WERI-Rb-1 (cell line): Measurements from ENCODE around the gene CUL9.

Experiments
- DNase-seq: peaks from one replicate; pipeline ENCODE4 v3.0.0-alpha.2; 2020
- H3K27ac ChIP-seq: fragments of 250-450 bp; sonication (Bioruptor Pico); 2 replicates; pipeline ENCODE4 v1.5.1; 2020; ENCODE audit warnings: mild to moderate bottlenecking, moderate library complexity
- H3K27me3 ChIP-seq: fragments of 250-450 bp; sonication (Bioruptor Pico); 2 replicates; pipeline ENCODE4 v1.5.1; 2021; ENCODE audit warnings: mild to moderate bottlenecking, low read depth, moderate library complexity; ENCODE audit not compliant: insufficient read depth, severe bottlenecking
- H3K36me3 ChIP-seq: fragments of 250-450 bp; sonication (Bioruptor Pico); 2 replicates; pipeline ENCODE4 v1.5.1; 2020; ENCODE audit warnings: mild to moderate bottlenecking, moderate library complexity
- H3K4me3 ChIP-seq: 2 replicates; pipeline ENCODE4 v1.5.1; 2011; ENCODE audit warnings: low read depth, mild to moderate bottlenecking, control low read depth, low read length
- H3K9me3 ChIP-seq: fragments of 250-450 bp; sonication (Bioruptor Pico); 2 replicates; pipeline ENCODE4 v1.5.1; 2021; ENCODE audit warnings: mild to moderate bottlenecking, moderate library complexity; ENCODE audit not compliant: severe bottlenecking
- CTCF ChIP-seq: IDR thresholded peaks from 2 replicates; pipeline ENCODE4 v1.5.1; 2011; ENCODE audit warnings: low read depth, mild to moderate bottlenecking, control low read depth, inconsistent platforms, low read length

CUL9 gene

GRCh38 chr6:43215066-43215465, 33.1 kb downstream of the CUL9 start:
- Histone ChIP-seq H3K27ac (no peak overlapping the region), H3K27me3 (no peaks in the 10 kb centered on the region), H3K4me3 (no peak overlapping the region), H3K9me3 (no peaks in the 10 kb centered on the region), H3K36me3 (peaks cover 38% of the 10 kb centered on the region)
- TF ChIP-seq CTCF = no peak
- no peak for DNase-seq

DNA sequence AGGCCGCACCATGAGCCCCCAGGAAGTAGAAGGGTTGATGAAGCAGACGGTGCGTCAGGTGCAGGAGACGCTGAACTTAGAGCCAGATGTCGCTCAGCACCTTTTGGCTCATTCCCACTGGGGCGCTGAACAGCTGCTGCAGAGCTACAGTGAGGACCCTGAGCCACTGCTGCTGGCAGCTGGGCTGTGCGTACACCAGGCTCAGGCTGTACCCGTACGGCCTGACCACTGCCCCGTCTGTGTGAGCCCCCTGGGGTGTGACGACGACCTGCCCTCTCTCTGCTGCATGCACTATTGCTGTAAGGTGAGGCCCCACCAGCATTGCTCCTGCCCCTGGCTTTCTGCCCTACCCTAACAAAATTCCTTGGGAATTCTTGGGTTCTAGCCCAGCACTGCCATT, 34.2 kb downstream of the CUL9 start:
- H3K27me3 ChIP-seq = no peaks in the 10 kb centered on the region
- no peak for TF ChIP-seq CTCF

DNA sequence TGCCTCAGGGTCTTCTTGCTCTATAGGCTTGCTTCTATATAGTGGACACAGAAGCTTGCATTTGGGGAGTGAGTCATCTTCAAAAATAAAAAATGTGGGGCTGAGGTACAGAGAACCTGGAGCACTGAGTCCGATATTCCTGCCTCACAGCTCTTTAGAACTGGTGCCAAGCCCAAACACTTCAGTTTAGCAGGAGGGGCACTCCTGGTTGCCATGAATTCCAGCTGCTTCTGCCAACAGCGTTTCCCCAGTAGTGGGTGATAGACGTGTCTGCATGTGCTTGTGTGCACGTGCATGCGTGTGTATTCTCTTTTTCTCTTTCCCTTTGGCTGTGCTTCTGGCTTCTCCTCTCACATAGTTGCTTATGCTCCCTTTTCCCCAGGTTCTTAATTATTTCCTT, 35.4 kb downstream of the CUL9 start:
- Histone ChIP-seq H3K36me3 (peaks cover 51% of the 10 kb centered on the region), H3K27me3 (no peaks in the 10 kb centered on the region), H3K27ac (no peak overlapping the region), H3K4me3 (no peak overlapping the region), H3K9me3 (no peaks in the 10 kb centered on the region)
- TF ChIP-seq CTCF = no peak
- no peak for DNase-seq

More for the DNA sequence above, 34.2 kb downstream of the CUL9 start:
- Histone ChIP-seq H3K36me3 (peaks cover 42% of the 10 kb centered on the region), H3K9me3 (no peaks in the 10 kb centered on the region), H3K4me3 (no peak overlapping the region), H3K27ac (no peak overlapping the region)
- DNase-seq = no peak

- Histone ChIP-seq H3K27ac (no peak overlapping the region), H3K27me3 (no peaks in the 10 kb centered on the region), H3K9me3 (no peaks in the 10 kb centered on the region), H3K4me3 (no peak overlapping the region), H3K36me3 (peaks cover 62% of the 10 kb centered on the region)
- no peak for DNase-seq
- TF ChIP-seq CTCF = no peak
These were observed 37.1 kb downstream of the CUL9 start for GRCh38 chr6:43219119-43219518.

GRCh38 chr6:43219814-43220213, 37.8 kb downstream of the CUL9 start:
- Histone ChIP-seq H3K27ac (no peak overlapping the region), H3K4me3 (no peak overlapping the region), H3K36me3 (peaks cover 64% of the 10 kb centered on the region), H3K9me3 (no peaks in the 10 kb centered on the region), H3K27me3 (no peaks in the 10 kb centered on the region)
- no peak for TF ChIP-seq CTCF
- no peak for DNase-seq

DNA sequence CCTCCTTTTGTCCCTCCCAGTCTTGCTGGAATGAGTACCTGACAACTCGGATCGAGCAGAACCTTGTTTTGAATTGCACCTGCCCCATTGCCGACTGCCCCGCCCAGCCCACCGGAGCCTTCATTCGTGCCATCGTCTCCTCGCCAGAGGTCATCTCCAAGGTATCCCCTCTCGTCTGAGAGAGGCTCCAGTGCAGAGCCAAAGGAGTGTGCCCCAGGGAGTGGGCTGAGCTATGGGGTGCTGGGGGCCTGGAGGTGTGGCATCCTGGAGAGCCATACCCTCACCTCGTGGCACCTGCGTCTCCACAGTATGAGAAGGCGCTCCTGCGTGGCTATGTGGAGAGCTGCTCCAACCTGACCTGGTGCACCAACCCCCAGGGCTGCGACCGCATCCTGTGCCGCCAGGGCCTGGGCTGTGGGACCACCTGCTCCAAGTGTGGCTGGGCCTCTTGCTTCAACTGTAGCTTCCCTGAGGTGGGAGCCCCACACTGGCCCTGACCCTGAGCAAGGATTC, 38.5 kb downstream of the CUL9 start:
- TF ChIP-seq CTCF = no peak
- H3K36me3 ChIP-seq = peaks cover 58% of the 10 kb centered on the region

More for the DNA sequence above, 38.5 kb downstream of the CUL9 start:
- no peaks in the 10 kb centered on the region for H3K9me3 ChIP-seq
- H3K27ac ChIP-seq = peak overlapping the region; percentile 33
- no peaks in the 10 kb centered on the region for H3K27me3 ChIP-seq
- no peak overlapping the region for H3K4me3 ChIP-seq
- DNase-seq = no peak
